GM12891 (cell line): ENCODE measurements around the gene GLIS1.

Experiments
- POLR2A ChIP-seq: IDR thresholded peaks from 2 replicates; pipeline ENCODE4 v1.6.1; 2011; ENCODE audit warnings: low read depth, low read length, control low read depth
- POLR2AphosphoS5 ChIP-seq: IDR thresholded peaks from 2 replicates; pipeline ENCODE4 v1.6.1; 2011; ENCODE audit warnings: low read depth, low read length, control low read depth
- TAF1 ChIP-seq: IDR thresholded peaks from 2 replicates; pipeline ENCODE4 v1.6.1; 2011; ENCODE audit warnings: low read depth, low read length, control low read depth

DNA sequence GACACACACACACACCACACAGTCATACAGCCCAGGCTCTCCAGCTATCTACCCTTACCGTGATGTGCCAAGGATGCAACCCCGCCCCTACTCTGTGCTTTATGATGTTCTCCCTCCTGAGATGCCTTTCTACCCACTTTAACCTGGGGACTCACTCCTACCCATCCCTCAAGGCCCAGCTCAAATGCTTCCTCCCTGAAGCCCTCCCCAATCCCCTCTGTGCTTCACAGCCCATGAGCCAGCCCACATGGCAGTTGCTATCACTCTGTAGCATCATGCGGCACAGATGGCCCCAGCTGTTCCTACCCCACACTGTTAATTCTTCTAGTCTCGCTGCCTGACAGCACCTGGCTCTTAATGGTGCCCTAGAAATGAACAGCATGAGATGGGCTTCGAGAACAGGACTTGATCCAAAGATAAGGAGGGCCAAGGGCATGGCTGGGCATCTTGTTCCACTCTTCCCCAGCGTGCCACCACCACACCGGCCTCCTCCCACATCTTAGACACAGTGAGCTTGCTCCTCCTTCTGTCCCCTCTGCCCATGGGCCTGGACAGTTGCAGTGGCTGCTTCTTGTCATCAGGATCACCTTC is 109.8 kb downstream of the GLIS1 start:
- TF ChIP-seq POLR2A (no peak), POLR2AphosphoS5 (no peak), TAF1 (no peak)
